ENCODE results near the gene FBN2. TPM values are rescaled to one million over a fixed set of nuclear protein-coding genes. Genes with fewer than 3 reads are reported as not detected.

Gene FBN2
- total RNA-seq, 3 donors from 2014 or later (not counting 1 experiment from before 2014, with no cell fraction given): 0.31 to 0.70 (median 0.58) TPM

- Mint-ChIP-seq H3K27me3 (ENCODE audit: low read depth in 2 of 2) (no peaks in the 10 kb centered on the region), H3K9me3 (peaks cover 2 to 8% of the 10 kb centered on the region in 2 donors), H3K4me3 (no peak overlapping the region), H3K36me3 (no peaks in the 10 kb centered on the region), H3K27ac (no peak overlapping the region), H3K4me1 (no peaks in the 10 kb centered on the region)
- Histone ChIP-seq H3K27ac (ENCODE audit: low read length) (no peak overlapping the region), H3K27me3 (ENCODE audit: control insufficient read depth, insufficient read depth, low read length) (peaks cover 2% of the 10 kb centered on the region), H3K36me3 (ENCODE audit: control insufficient read depth, insufficient read depth, low read length) (no peaks in the 10 kb centered on the region), H3K4me3 (ENCODE audit: low read length) (no peak overlapping the region), H3K9me3 (ENCODE audit: control insufficient read depth, insufficient read depth, low read length) (no peaks in the 10 kb centered on the region), H3K4me1 (ENCODE audit: control insufficient read depth, insufficient read depth, low read length) (no peaks in the 10 kb centered on the region)
- DNase-seq (no peak), ATAC-seq (peak in 1 of 3 donors; percentile 21)
- WGBS (ENCODE audit: insufficient coverage): 81% methylated on average over 12 of the region's 12 CpGs
- intact Hi-C loops (cut with micrococcal nuclease): no loop called here
- TF ChIP-seq CTCF (IDR thresholded peaks at IDR 0.05): no peak
These were observed 274.7 kb downstream of the FBN2 start for GRCh38 chr5:128263357-128263756.

- WGBS (ENCODE audit: insufficient coverage): 96% methylated on average over 6 of the region's 6 CpGs
- no peaks in the 10 kb centered on the region for H3K4me1 ChIP-seq (ENCODE audit: control insufficient read depth, insufficient read depth, low read length)
- no peaks in the 10 kb centered on the region for H3K36me3 ChIP-seq (ENCODE audit: control insufficient read depth, insufficient read depth, low read length)
- DNase-seq (no peak), ATAC-seq (no peak)
- H3K4me3 ChIP-seq (ENCODE audit: low read length): no peak overlapping the region
- intact Hi-C loops (cut with micrococcal nuclease): no loop called here
- peaks cover 2% of the 10 kb centered on the region for H3K27me3 ChIP-seq (ENCODE audit: control insufficient read depth, insufficient read depth, low read length)
- Mint-ChIP-seq H3K36me3 (no peaks in the 10 kb centered on the region), H3K27ac (no peak overlapping the region), H3K4me3 (no peak overlapping the region), H3K9me3 (peaks cover 2 to 6% of the 10 kb centered on the region in 2 donors), H3K27me3 (ENCODE audit: low read depth in 2 of 2) (no peaks in the 10 kb centered on the region), H3K4me1 (no peaks in the 10 kb centered on the region)
- TF ChIP-seq CTCF (IDR thresholded peaks at IDR 0.05): no peak
- H3K9me3 ChIP-seq (ENCODE audit: control insufficient read depth, insufficient read depth, low read length): no peaks in the 10 kb centered on the region
- H3K27ac ChIP-seq (ENCODE audit: low read length): no peak overlapping the region
These were observed 275.1 kb downstream of the FBN2 start for GRCh38 chr5:128262911-128263310.

GRCh38 chr5:128259607-128260021 lies 278.4 kb downstream of the FBN2 start:
- DNase-seq: no peak
- H3K27ac Mint-ChIP-seq: no peak overlapping the region
- no peaks in the 10 kb centered on the region for H3K36me3 ChIP-seq (ENCODE audit: control insufficient read depth, insufficient read depth, low read length)
- H3K27ac ChIP-seq (ENCODE audit: low read length): no peak overlapping the region
- no peaks in the 10 kb centered on the region for H3K9me3 ChIP-seq (ENCODE audit: control insufficient read depth, insufficient read depth, low read length)
- WGBS (ENCODE audit: insufficient coverage): 89% methylated on average over 11 of the region's 11 CpGs
- peaks cover 2% of the 10 kb centered on the region for H3K27me3 ChIP-seq (ENCODE audit: control insufficient read depth, insufficient read depth, low read length)
- H3K36me3 Mint-ChIP-seq: no peaks in the 10 kb centered on the region
- no peak overlapping the region for H3K4me3 ChIP-seq (ENCODE audit: low read length)
- H3K4me1 Mint-ChIP-seq: no peaks in the 10 kb centered on the region
- intact Hi-C loops (cut with micrococcal nuclease): no loop called here
- ATAC-seq: no peak
- TF ChIP-seq CTCF (IDR thresholded peaks at IDR 0.05): no peak
- no peaks in the 10 kb centered on the region for H3K27me3 Mint-ChIP-seq (ENCODE audit: low read depth in 2 of 2)
- peaks cover 0 to 3% of the 10 kb centered on the region in 2 donors for H3K9me3 Mint-ChIP-seq
- H3K4me1 ChIP-seq (ENCODE audit: control insufficient read depth, insufficient read depth, low read length): no peaks in the 10 kb centered on the region
- H3K4me3 Mint-ChIP-seq: no peak overlapping the region

- no peaks in the 10 kb centered on the region for H3K36me3 Mint-ChIP-seq
- no peak for TF ChIP-seq CTCF (IDR thresholded peaks at IDR 0.05)
- H3K27ac Mint-ChIP-seq: no peak overlapping the region
- intact Hi-C loops (cut with micrococcal nuclease): no loop called here
- Histone ChIP-seq H3K27ac (ENCODE audit: low read length) (no peak overlapping the region), H3K36me3 (ENCODE audit: control insufficient read depth, insufficient read depth, low read length) (no peaks in the 10 kb centered on the region), H3K4me3 (ENCODE audit: low read length) (no peak overlapping the region), H3K27me3 (ENCODE audit: control insufficient read depth, insufficient read depth, low read length) (no peaks in the 10 kb centered on the region), H3K4me1 (ENCODE audit: control insufficient read depth, insufficient read depth, low read length) (no peaks in the 10 kb centered on the region), H3K9me3 (ENCODE audit: control insufficient read depth, insufficient read depth, low read length) (no peaks in the 10 kb centered on the region)
- 81% methylated on average over 6 of the region's 6 CpGs for WGBS (ENCODE audit: insufficient coverage)
- H3K4me1 Mint-ChIP-seq: no peaks in the 10 kb centered on the region
- H3K4me3 Mint-ChIP-seq: no peak overlapping the region
- no peaks in the 10 kb centered on the region for H3K27me3 Mint-ChIP-seq (ENCODE audit: low read depth in 2 of 2)
- peaks cover 2 to 3% of the 10 kb centered on the region in 2 donors for H3K9me3 Mint-ChIP-seq
- ATAC-seq: no peak
- no peak for DNase-seq
These were observed 279.7 kb downstream of the FBN2 start for GRCh38 chr5:128258372-128258771.
